Measurements from ENCODE around the gene HDGF. TPM values are rescaled to one million over a fixed set of nuclear protein-coding genes. Genes with fewer than 3 reads are reported as not detected.

Gene HDGF
- total and polyA plus RNA-seq, 2 of the 8 experiments (the other 6 are each of a cell fraction or from before 2014, with no cell fraction given) = 145 to 391 TPM

- no peak for DNase-seq (ENCODE audit: low read depth in 1 of 2, low spot score in 2 of 2)
- Histone ChIP-seq H3K36me3 (ENCODE audit: control insufficient read depth in 2 of 4, insufficient read depth in 4 of 4, low read length in 3 of 4) (peaks cover 25 to 68% (median 50%) of the 10 kb centered on the region in 4 experiments), H4K20me1 (replicated peaks in 1 of 2; ENCODE audit: control insufficient read depth in 1 of 2, insufficient read depth in 2 of 2, low read length in 2 of 2) (peaks cover 2 to 12% of the 10 kb centered on the region in 2 experiments)
- TF ChIP-seq E2F6 (IDR thresholded peaks at IDR 0.05) = no peak
- no peak for TF ChIP-seq RXRA (IDR thresholded peaks at IDR 0.05; ENCODE audit: insufficient read depth, low read depth, low read length)
- TF ChIP-seq EZH2 (IDR thresholded peaks at IDR 0.05; ENCODE audit: low read depth, low read length, severe bottlenecking) = no peak
- TF ChIP-seq ATF3 (IDR thresholded peaks at IDR 0.05; ENCODE audit: insufficient read depth, low read depth, low read length) = no peak
- TF ChIP-seq BCL11A (IDR thresholded peaks at IDR 0.05; ENCODE audit: low read depth in 2 of 2, low read length in 2 of 2) = no peak
- no peak for TF ChIP-seq PHF8 (conservative IDR thresholded peaks at IDR 0.05; ENCODE audit: low read depth, low read length)
- no peak for TF ChIP-seq HDAC6 (IDR thresholded peaks at IDR 0.05; ENCODE audit: low read depth, low read length)
- no peak for TF ChIP-seq NRF1 (IDR thresholded peaks at IDR 0.05; ENCODE audit: low read depth, low read length)
- no peak for TF ChIP-seq SP1 (IDR thresholded peaks at IDR 0.05; ENCODE audit: low read depth, low read length)
- TF ChIP-seq HDAC2 (IDR thresholded peaks at IDR 0.05; ENCODE audit: borderline replicate concordance in 1 of 2, low read depth in 2 of 2, low read length in 2 of 2) = no peak
- TF ChIP-seq TAF7 (optimal IDR thresholded peaks at IDR 0.05; ENCODE audit: borderline replicate concordance, low read depth, low read length) = no peak
Measured at GRCh38 chr1:156789621-156790318, 38.3 kb upstream of the HDGF start.

More at GRCh38 chr1:156789621-156790318, 38.3 kb upstream of the HDGF start:
- H2BK20ac ChIP-seq (ENCODE audit: low read length) = no peak overlapping the region
- ChIA-PET POLR2A (ENCODE audit: partially characterized antibody) (interaction anchor here (0.6 to 0.8 kb wide), 3 partner anchors 16 to 78 kb away, joined by 3 to 4 read pairs (median 4); no protein-coding TSS in a partner anchor), CTCF (ENCODE audit: partially characterized antibody) (interaction anchor here (0.7 to 31.8 kb wide), 12 partner anchors 8 to 204 kb away, joined by 3 to 491 read pairs (median 6); no protein-coding TSS in a partner anchor)
- no peak overlapping the region for H3K4me2 ChIP-seq (ENCODE audit: insufficient read depth in 1 of 2, low read depth in 2 of 2, low read length in 2 of 2)
- H4K91ac ChIP-seq (replicated peaks; ENCODE audit: insufficient read length, low read length) = no peak overlapping the region
- no peak overlapping the region for H3K4ac ChIP-seq (replicated peaks; ENCODE audit: insufficient read length, low read depth, low read length)
- H3K27ac ChIP-seq (ENCODE audit: low read depth, low read length) = no peak overlapping the region
- no peak overlapping the region for H2BK12ac ChIP-seq (ENCODE audit: low read depth, low read length)
- H3K79me2 ChIP-seq (ENCODE audit: control insufficient read depth in 1 of 2, insufficient read depth in 2 of 2, low read length in 2 of 2) = no peaks in the 10 kb centered on the region; a peak in 1 of 4 replicates
- H3K79me1 ChIP-seq (ENCODE audit: low read depth, low read length) = peaks cover 3% of the 10 kb centered on the region
- 0 out of 2 replicates have a peak, but pooled peaks cover 2% of the 10 kb centered on the region for H3K23me2 ChIP-seq (ENCODE audit: low read depth, low read length)
- H4K5ac ChIP-seq (ENCODE audit: insufficient read length, low read depth, low read length) = no peak overlapping the region
- H4K8ac ChIP-seq (ENCODE audit: extremely low read depth, insufficient read depth, low read length) = no peak overlapping the region
- no peak overlapping the region for H2BK15ac ChIP-seq (ENCODE audit: low read length)
- no peak overlapping the region for H2BK120ac ChIP-seq (replicated peaks; ENCODE audit: low read depth, low read length)
- no peak for FAIRE-seq
- no peak overlapping the region for H3K4me3 ChIP-seq (ENCODE audit: extremely low read depth in 1 of 4, insufficient read depth in 2 of 4, low read depth in 3 of 4, low read length in 4 of 4)
- no peaks in the 10 kb centered on the region for H3K9me3 ChIP-seq (ENCODE audit: insufficient read depth in 2 of 2, low read depth in 1 of 2, low read length in 1 of 2)
- no peak overlapping the region for H2AFZ ChIP-seq (ENCODE audit: low read length)
- H3K9ac ChIP-seq (replicated peaks in 1 of 4; ENCODE audit: extremely low read depth in 1 of 4, low read depth in 3 of 4, low read length in 3 of 4) = no peak overlapping the region
- no peak overlapping the region for H2AK5ac ChIP-seq (ENCODE audit: low read depth, low read length)
- no peak overlapping the region for H3K18ac ChIP-seq (ENCODE audit: extremely low read depth, low read length)
- H3K27me3 ChIP-seq (replicated peaks in 1 of 4; ENCODE audit: control insufficient read depth in 3 of 4, extremely low read depth in 1 of 4, insufficient read depth in 3 of 4, low read length in 3 of 4) = no peaks in the 10 kb centered on the region
- H3K4me1 ChIP-seq (replicated peaks in 1 of 4; ENCODE audit: control insufficient read depth in 3 of 4, insufficient read depth in 4 of 4, low read length in 3 of 4) = no peaks in the 10 kb centered on the region
- 94% methylated on average over 4 of the region's 4 CpGs; no CpG with 5 or more reads in 1 of the 2 experiments for WGBS, 2 experiments (ENCODE audit: extremely low coverage in 1 of 2, insufficient coverage in 1 of 2, insufficient read length in 1 of 2, insufficient replicate concordance in 2 of 2, low coverage in 1 of 2, low lambda C conversion rate in 2 of 2, missing lambda C conversion rate in 1 of 2)
- no peak overlapping the region for H3K23ac ChIP-seq (ENCODE audit: insufficient read length)
- H3K14ac ChIP-seq (ENCODE audit: insufficient read length) = no peak overlapping the region
- H2BK5ac ChIP-seq (ENCODE audit: low read depth, low read length) = no peak overlapping the region
- no peak overlapping the region for H3K56ac ChIP-seq (replicated peaks; ENCODE audit: insufficient read length, low read depth, low read length)

Measured in H1 (cell line).